GM21825 (cell line): Measurements from ENCODE around the gene EEFSEC.

Source experiments
- ATAC-seq: cut with Tn5 transposase; IDR thresholded peaks from one replicate; pipeline ENCODE4 v1.9.1; 2021; ENCODE audit warnings: mild to moderate bottlenecking, moderate library complexity; ENCODE audit not compliant: unreplicated experiment

EEFSEC gene

GRCh38 chr3:128405554-128406277 is 252.4 kb downstream of the EEFSEC start:
- no peak for ATAC-seq

GRCh38 chr3:128407247-128407646 is 254.0 kb downstream of the EEFSEC start:
- no peak for ATAC-seq

- no peak for ATAC-seq
Measured at GRCh38 chr3:128408012-128408692, 254.9 kb downstream of the EEFSEC start.

DNA sequence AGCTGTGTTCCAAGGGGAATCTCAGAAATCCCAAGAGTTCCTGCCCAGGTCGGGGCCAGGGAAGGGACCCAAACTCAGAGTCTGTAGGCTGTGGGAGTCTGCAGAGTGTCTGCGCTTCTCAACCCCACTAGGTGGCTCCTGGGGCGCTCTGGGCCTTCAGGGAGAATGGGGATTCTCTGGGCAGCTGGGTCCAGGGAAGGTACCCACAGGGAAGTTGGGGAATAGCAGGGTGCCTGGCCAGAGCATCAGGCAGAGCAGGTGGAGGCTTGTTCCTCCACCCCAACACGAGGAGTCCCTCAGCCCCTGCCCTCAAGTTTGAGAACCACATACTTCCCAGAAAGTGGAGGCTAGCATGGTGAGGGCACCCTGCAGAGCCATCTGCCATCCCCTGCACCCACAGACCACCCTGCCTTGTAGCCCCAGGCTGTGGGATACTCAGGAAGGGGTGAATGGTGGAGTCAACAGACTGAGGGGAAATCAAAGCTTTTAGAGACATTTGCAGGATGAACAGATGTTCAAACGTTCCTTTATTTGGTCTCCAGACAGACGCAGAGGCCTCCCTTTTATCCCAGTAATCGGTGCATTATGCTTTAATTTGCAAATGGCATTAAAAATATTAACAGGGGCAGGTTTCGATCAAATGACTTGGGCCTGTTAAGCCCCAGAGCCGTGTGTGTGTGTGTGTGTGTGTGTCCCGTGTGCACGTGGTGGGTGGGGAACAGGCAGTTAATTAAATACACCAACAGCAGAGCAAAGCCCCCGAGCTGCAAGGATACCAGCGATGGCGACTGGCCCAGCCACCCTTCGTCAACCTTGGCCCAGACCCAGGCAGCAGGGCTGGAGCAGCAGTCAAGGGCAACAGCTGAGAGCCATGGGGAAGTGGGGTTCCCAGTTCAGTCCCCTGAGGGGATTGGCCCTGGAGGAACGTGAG is 255.7 kb downstream of the EEFSEC start:
- ATAC-seq, result no peak

DNA sequence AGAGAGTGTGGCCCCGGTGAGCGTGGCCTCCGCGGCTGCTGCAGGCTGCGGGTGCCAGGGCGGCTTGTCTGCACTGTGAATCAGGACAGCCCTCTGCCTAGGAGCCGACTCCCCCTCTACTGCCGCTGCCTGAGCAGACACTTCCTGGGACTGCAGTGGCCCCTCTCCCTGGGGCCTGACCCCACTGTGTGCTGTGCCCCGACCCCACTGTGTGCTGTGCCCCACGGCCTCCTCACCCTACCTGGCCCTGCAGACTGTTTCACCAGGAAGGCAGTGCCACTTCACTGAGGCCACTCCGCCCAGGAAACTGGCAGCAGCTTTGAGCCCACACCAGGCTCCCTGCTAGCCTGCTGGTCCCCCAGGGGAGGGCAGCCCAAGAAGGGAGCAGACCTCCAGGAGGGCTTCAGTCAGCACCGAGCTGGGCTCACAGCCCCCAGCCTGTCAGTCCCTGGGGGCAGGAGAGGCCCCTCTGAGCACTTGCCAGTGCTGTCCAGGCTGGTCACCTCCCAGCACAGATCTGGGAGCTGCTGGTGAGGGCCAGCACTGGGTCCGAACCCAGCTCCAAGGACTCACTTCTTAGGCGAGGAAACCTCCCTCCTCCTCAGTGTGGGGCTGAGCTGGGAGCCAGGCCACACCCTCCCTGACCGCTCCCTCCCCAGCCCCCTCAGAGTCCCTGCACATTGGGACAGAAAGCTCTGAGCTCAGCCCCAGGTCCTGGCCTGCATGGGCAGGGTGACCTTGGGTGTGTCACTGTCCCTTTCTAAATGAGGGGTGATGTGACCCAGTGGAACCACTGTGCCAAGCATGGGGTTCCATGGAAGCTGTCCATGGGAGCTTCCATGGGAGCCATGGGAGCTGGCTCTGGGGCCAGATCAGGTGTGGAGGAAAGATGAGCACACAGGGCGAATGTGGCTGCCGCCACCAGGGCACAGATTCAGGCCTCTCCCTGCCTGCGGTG is 256.6 kb downstream of the EEFSEC start:
- no peak for ATAC-seq

- ATAC-seq, result no peak
Measured at GRCh38 chr3:128410669-128411573, 257.6 kb downstream of the EEFSEC start.

GRCh38 chr3:128411574-128412064 is 258.3 kb downstream of the EEFSEC start:
- no peak for ATAC-seq

GRCh38 chr3:128412180-128413002 is 259.1 kb downstream of the EEFSEC start:
- no peak for ATAC-seq

- ATAC-seq, result no peak
Measured at GRCh38 chr3:128413003-128413370, 259.7 kb downstream of the EEFSEC start.

GRCh38 chr3:128413413-128414205 is 260.3 kb downstream of the EEFSEC start:
- no peak for ATAC-seq

DNA sequence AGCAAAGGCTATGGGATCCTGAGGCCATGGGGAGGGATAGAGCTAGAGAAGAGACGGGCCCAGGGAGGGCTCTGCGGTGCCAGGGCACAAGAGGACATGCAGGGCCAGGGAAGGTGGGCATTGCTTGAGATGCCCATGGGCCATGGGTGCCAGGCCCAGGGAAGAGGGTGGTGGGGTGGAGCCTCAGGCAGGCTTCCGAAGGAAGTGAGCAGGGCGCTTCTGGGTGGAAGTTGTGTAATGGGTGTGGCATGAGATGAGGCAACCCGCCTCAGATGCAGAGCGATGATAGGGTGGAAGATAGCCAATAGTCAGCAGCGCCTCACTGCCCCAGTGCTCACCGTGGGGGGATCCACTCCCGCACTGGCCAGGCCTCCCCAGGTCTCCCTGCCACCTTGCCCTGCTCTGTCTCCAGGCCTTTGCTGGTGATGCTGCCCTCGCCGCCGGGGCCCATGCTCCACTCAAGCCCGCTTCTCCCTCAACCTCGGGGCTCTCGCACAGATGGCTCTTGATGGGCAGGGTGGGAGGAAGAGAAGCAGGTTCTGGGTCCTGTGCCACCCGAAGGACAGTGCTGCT is 262.0 kb downstream of the EEFSEC start:
- no peak for ATAC-seq

DNA sequence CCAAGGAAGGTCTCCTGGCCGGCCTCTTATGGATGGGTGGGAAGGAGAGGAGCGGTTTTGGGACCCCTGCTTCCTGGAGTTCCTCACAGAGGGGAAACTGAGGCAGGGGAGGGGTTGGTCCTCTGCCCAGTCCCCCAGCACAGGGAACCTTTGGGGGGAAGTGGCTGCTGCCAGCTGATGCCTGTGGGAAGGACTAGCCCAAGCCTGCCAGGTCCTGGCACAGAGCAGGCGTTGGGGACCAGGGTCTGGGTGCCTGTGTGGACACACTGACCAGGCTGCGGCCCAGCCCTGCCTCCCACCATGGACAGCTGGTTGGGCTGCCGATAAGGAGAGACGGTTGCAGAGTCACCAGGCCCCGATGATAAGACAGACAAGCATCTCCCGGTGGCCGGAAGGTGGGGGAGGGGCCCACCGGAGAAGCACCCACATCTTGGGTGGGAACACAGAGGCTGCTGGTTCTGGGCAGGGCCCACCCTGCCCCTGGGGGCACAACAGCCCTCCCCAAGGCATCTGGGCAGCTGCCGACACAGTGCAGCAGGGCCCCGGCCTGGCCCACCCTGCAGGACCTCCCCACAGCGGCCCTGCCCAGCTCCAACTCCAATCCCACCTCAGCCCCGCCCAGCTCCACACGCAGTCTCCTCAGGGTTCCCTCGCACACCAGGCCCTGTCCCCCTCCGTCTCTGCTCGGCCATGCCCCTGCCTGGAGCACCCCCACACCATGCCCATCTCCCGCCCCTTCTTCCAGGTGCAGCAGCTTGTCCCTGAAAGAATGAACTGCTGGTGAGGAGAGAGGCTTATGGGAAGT is 262.7 kb downstream of the EEFSEC start:
- ATAC-seq, result no peak

DNA sequence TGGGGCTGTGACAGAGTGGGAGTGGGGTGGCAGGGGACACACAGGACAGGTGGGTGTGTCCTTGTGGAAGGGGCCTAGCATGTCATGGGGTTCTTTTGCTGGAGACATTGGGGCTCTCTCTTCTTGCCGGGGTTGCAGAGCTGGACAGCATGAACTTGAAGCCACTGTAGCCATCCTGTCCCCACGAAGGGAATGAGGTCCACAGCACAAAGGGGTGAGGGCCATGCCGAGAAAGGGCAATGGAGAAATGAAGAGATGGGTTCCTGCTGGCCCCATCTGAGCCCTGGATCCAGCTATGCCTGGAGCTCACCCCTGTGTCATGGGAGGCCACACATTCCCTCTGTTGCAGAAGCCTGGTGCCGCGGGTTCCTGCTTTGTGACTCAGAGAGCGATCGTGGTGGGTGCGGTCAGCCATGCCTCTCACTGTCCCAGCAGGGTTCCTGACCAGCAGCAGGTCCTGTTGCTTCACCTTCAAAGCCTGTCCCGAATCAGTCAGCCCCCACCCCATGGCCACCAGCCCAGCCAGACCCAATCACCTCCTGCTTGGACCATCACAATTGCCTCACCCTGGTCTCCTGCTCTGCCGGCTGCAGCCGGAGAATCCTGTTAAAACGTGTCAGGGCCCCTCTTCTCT is 263.4 kb downstream of the EEFSEC start:
- no peak for ATAC-seq

- no peak for ATAC-seq
Measured at GRCh38 chr3:128418900-128419299, 265.6 kb downstream of the EEFSEC start.

GRCh38 chr3:128419311-128419710 is 266.0 kb downstream of the EEFSEC start:
- no peak for ATAC-seq

DNA sequence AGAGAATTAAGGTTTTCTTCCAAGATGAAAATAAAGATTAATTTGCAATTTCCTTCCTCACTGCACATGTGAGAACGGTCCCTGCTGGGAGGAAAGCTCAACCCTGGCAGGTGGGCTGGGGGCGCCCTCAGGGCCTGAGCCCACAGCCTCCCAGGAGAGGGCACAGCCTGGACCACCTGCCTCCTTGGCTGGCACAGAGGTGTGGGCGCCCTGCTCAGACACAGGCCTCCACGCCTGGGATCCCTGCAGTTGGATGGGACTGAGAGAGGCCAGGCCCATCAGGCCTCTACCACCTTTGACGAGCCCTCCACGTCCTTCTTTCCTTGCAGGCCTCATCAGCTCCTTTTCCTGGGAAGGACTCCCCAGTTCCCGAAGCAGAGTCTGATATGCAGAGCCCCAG is 267.0 kb downstream of the EEFSEC start:
- no peak for ATAC-seq
